Esophagus (tissue), 2 donors: Measurements from ENCODE around the gene GRID1. TPM values are rescaled to one million over a fixed set of nuclear protein-coding genes. Genes with fewer than 3 reads are reported as not detected.

Experiments
- H3K27ac ChIP-seq, 2 donors: one replicate each; pipeline ENCODE4 v1.5.1; 2013; ENCODE audit warnings: low read depth in 2 of 2, mild to moderate bottlenecking in 2 of 2, inconsistent platforms in 1 of 2, low read length in 1 of 2, moderate library complexity in 1 of 2
- H3K27me3 ChIP-seq, 2 donors: one replicate each; pipeline ENCODE4 v1.6.1; 2013; ENCODE audit warnings: low read length in 2 of 2, control low read depth in 1 of 2, mild to moderate bottlenecking in 1 of 2; ENCODE audit not compliant: insufficient read depth in 2 of 2, control insufficient read depth in 1 of 2
- H3K36me3 ChIP-seq, 2 donors: one replicate each; pipeline ENCODE4 v1.6.1; 2013; ENCODE audit warnings: low read length in 1 of 2; ENCODE audit not compliant: control insufficient read depth in 2 of 2, insufficient read depth in 2 of 2
- H3K4me1 ChIP-seq, 2 donors: one replicate each; pipeline ENCODE4 v1.6.1; 2013; ENCODE audit warnings: low read length in 1 of 2; ENCODE audit not compliant: control insufficient read depth in 2 of 2, insufficient read depth in 2 of 2
- H3K4me3 ChIP-seq, 2 donors: one replicate each; pipeline ENCODE4 v1.5.1; 2013; ENCODE audit warnings: low read length in 2 of 2, mild to moderate bottlenecking in 2 of 2, low read depth in 1 of 2, moderate library complexity in 1 of 2
- H3K9me3 ChIP-seq, 2 donors: one replicate each; pipeline ENCODE4 v1.6.1; 2013; ENCODE audit warnings: mild to moderate bottlenecking in 2 of 2, low read depth in 1 of 2, low read length in 1 of 2, moderate library complexity in 1 of 2; ENCODE audit not compliant: control insufficient read depth in 2 of 2, insufficient read depth in 1 of 2
- WGBS, 2 donors: extraction: QIAGEN DNeasy Blood & Tissue Kit; methylation state at CpG; one replicate each; pipeline ENCODE4 v1.1.7; 2013; 5-methylcytosine and 5-hydroxymethylcytosine counted together
- polyA plus RNA-seq, 2 donors: library from polyadenylated mRNA; stranded (reverse); fragments of 200-250 nt; gene quantifications; one replicate each; pipeline ENCODE4 v1.2.3, GENCODE V29; 2013
- donor health status: healthy with polysubstance abuse.
- donor health status: Bipolar disorder and iron deficiency.

Gene GRID1
- polyA plus RNA-seq, 2 donors = 0.04 to 0.32 TPM

- H3K9me3 ChIP-seq = no peaks in the 10 kb centered on the region
- 86 to 92% methylated on average over 11 of the region's 11 CpGs for WGBS, 2 donors
- no peaks in the 10 kb centered on the region for H3K4me1 ChIP-seq
- no peak overlapping the region for H3K4me3 ChIP-seq
- no peaks in the 10 kb centered on the region for H3K27me3 ChIP-seq
- no peaks in the 10 kb centered on the region for H3K36me3 ChIP-seq
- no peak overlapping the region for H3K27ac ChIP-seq
These were observed 227.4 kb downstream of the GRID1 start for GRCh38 chr10:86139066-86139657.

GRCh38 chr10:86138551-86139065 is 228.0 kb downstream of the GRID1 start:
- no peaks in the 10 kb centered on the region for H3K4me1 ChIP-seq
- H3K9me3 ChIP-seq = no peaks in the 10 kb centered on the region
- WGBS, 2 donors = 90 to 93% methylated on average over 18 of the region's 18 CpGs

GRCh38 chr10:86137561-86137960 is 229.0 kb downstream of the GRID1 start:
- Histone ChIP-seq H3K4me1 (no peaks in the 10 kb centered on the region), H3K4me3 (no peak overlapping the region), H3K27me3 (no peaks in the 10 kb centered on the region), H3K27ac (no peak overlapping the region), H3K9me3 (peaks cover 0 to 4% of the 10 kb centered on the region in 2 donors), H3K36me3 (no peaks in the 10 kb centered on the region)
- 84 to 85% methylated on average over 7 of the region's 7 CpGs for WGBS, 2 donors

More at GRCh38 chr10:86138551-86139065, 228.0 kb downstream of the GRID1 start:
- Histone ChIP-seq H3K27me3 (no peaks in the 10 kb centered on the region), H3K36me3 (no peaks in the 10 kb centered on the region), H3K4me3 (no peak overlapping the region), H3K27ac (no peak overlapping the region)

GRCh38 chr10:86136934-86137333 is 229.7 kb downstream of the GRID1 start:
- peaks cover 0 to 4% of the 10 kb centered on the region in 2 donors for H3K9me3 ChIP-seq
- H3K36me3 ChIP-seq = no peaks in the 10 kb centered on the region
- no peaks in the 10 kb centered on the region for H3K27me3 ChIP-seq
- no peak overlapping the region for H3K27ac ChIP-seq
- H3K4me1 ChIP-seq = no peaks in the 10 kb centered on the region
- no peak overlapping the region for H3K4me3 ChIP-seq
- WGBS, 2 donors = 68 to 77% methylated on average over 4 of the region's 4 CpGs

GRCh38 chr10:86135191-86135590 is 231.4 kb downstream of the GRID1 start:
- Histone ChIP-seq H3K27ac (no peak overlapping the region), H3K27me3 (no peaks in the 10 kb centered on the region), H3K9me3 (peaks cover 0 to 4% of the 10 kb centered on the region in 2 donors), H3K36me3 (no peaks in the 10 kb centered on the region), H3K4me1 (no peaks in the 10 kb centered on the region), H3K4me3 (no peak overlapping the region)
- 94 to 100% methylated on average over 2 of the region's 2 CpGs for WGBS, 2 donors

- Histone ChIP-seq H3K36me3 (no peaks in the 10 kb centered on the region), H3K27me3 (no peaks in the 10 kb centered on the region), H3K4me1 (no peaks in the 10 kb centered on the region), H3K27ac (no peak overlapping the region), H3K4me3 (no peak overlapping the region), H3K9me3 (peaks cover 0 to 7% of the 10 kb centered on the region in 2 donors)
- 93% methylated on average over 18 of the region's 18 CpGs for WGBS, 2 donors
These were observed 235.7 kb downstream of the GRID1 start for GRCh38 chr10:86130737-86131475.

- H3K4me1 ChIP-seq = no peaks in the 10 kb centered on the region
These were observed 236.6 kb downstream of the GRID1 start for GRCh38 chr10:86130041-86130440.

GRCh38 chr10:86128360-86128759 is 238.2 kb downstream of the GRID1 start:
- Histone ChIP-seq H3K4me1 (no peaks in the 10 kb centered on the region), H3K4me3 (no peak overlapping the region), H3K27ac (no peak overlapping the region), H3K36me3 (no peaks in the 10 kb centered on the region), H3K9me3 (peaks cover 0 to 7% of the 10 kb centered on the region in 2 donors), H3K27me3 (no peaks in the 10 kb centered on the region)
- 59 to 73% methylated on average over 5 of the region's 5 CpGs for WGBS, 2 donors

More at GRCh38 chr10:86130041-86130440, 236.6 kb downstream of the GRID1 start:
- H3K36me3 ChIP-seq = no peaks in the 10 kb centered on the region
- no peak overlapping the region for H3K27ac ChIP-seq
- H3K9me3 ChIP-seq = peaks cover 0 to 7% of the 10 kb centered on the region in 2 donors
- H3K27me3 ChIP-seq = no peaks in the 10 kb centered on the region
- no peak overlapping the region for H3K4me3 ChIP-seq

GRCh38 chr10:86127274-86127819 is 239.2 kb downstream of the GRID1 start:
- 65 to 73% methylated on average over 7 to 8 of the region's 8 CpGs for WGBS, 2 donors
- Histone ChIP-seq H3K4me3 (no peak overlapping the region), H3K27me3 (no peaks in the 10 kb centered on the region), H3K9me3 (peaks cover 0 to 2% of the 10 kb centered on the region in 2 donors), H3K27ac (no peak overlapping the region), H3K36me3 (no peaks in the 10 kb centered on the region), H3K4me1 (no peaks in the 10 kb centered on the region)
